LNCaP clone FGC (cell line): Measurements from ENCODE around the gene PTPRG.

Source experiments
- DNase-seq: peaks from one replicate; pipeline ENCODE4 v3.0.0-alpha.2; 2011; ENCODE audit warnings: low read depth
- H3K4me3 ChIP-seq: 2 replicates; pipeline ENCODE4 v1.5.1; 2011; ENCODE audit warnings: mild to moderate bottlenecking, low read depth, low read length, control low read depth
- CTCF ChIP-seq: IDR thresholded peaks from 2 replicates; pipeline ENCODE4 v1.5.1; 2012; ENCODE audit warnings: mild to moderate bottlenecking; ENCODE audit not compliant: control insufficient read depth, insufficient read depth; ENCODE audit errors: extremely low read depth

PTPRG gene

GRCh38 chr3:62214850-62215249, 653.5 kb downstream of the PTPRG start:
- no peak overlapping the region for H3K4me3 ChIP-seq
- no peak for DNase-seq
- no peak for TF ChIP-seq CTCF

GRCh38 chr3:62220616-62221015, 659.2 kb downstream of the PTPRG start:
- H3K4me3 ChIP-seq = no peak overlapping the region
- TF ChIP-seq CTCF = no peak
- DNase-seq = no peak

- DNase-seq = no peak
- TF ChIP-seq CTCF = no peak
- no peak overlapping the region for H3K4me3 ChIP-seq
Observed at GRCh38 chr3:62225051-62225450, 663.7 kb downstream of the PTPRG start.

- H3K4me3 ChIP-seq = no peak overlapping the region
- no peak for TF ChIP-seq CTCF
- no peak for DNase-seq
Observed at GRCh38 chr3:62226601-62227339, 665.4 kb downstream of the PTPRG start.

- H3K4me3 ChIP-seq = no peak overlapping the region
- no peak for DNase-seq
- TF ChIP-seq CTCF = no peak
Observed at GRCh38 chr3:62228467-62228866, 667.1 kb downstream of the PTPRG start.

GRCh38 chr3:62229211-62229610, 667.8 kb downstream of the PTPRG start:
- no peak for TF ChIP-seq CTCF

GRCh38 chr3:62229908-62230307, 668.5 kb downstream of the PTPRG start:
- DNase-seq = peak; percentile 11

More at GRCh38 chr3:62229211-62229610, 667.8 kb downstream of the PTPRG start:
- no peak for DNase-seq
- H3K4me3 ChIP-seq = no peak overlapping the region

More at GRCh38 chr3:62229908-62230307, 668.5 kb downstream of the PTPRG start:
- H3K4me3 ChIP-seq = no peak overlapping the region
- peak; percentile 55 for TF ChIP-seq CTCF
